Upper lobe of left lung (tissue), 4 donors: ENCODE results near the gene TTC4.

Experiments
- CTCF ChIP-seq, 6 experiments: fragments of 450-650 bp in 4 of 6; fragments of 200-600 bp in 2 of 6; sonication (generic) in 2 of 6; IDR thresholded peaks; one replicate each; pipeline ENCODE4 v1.5.1; 2016 to 2019; ENCODE audit warnings: antibody characterized with exemption in 6 of 6
- POLR2A ChIP-seq, 4 donors: fragments of 450-650 bp; IDR thresholded peaks; one replicate each; pipeline ENCODE4 v1.5.1; 2016 to 2017; ENCODE audit warnings: antibody characterized with exemption in 4 of 4, mild to moderate bottlenecking in 2 of 4

DNA sequence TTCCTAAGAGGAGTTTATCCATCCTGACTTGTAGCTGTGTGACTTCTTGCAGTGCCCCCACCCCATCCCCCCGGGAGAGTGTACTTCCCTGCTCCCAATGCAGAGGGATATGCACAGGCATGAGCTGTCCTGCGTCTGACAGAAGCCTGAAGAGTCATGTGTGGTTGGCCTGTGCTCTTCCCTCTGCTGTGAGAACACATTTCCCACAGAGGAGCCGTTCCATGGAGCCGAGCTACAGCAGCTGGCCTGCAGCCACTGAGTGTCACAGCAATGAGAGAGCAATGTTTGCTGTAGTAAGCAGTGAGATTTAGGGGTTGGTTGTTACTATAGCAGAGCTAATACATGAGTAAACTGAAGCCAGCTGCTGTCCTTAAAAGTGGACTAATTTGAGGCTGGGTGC lies 26.6 kb downstream of the TTC4 start:
- TF ChIP-seq CTCF (IDR thresholded peaks at IDR 0.05) (no peak), POLR2A (IDR thresholded peaks at IDR 0.05) (no peak)
